H1 (cell line): Measurements from ENCODE around the gene EIPR1. TPM values are rescaled to one million over a fixed set of nuclear protein-coding genes. Genes with fewer than 3 reads are reported as not detected.

Experiments used
- CTCF ChIA-PET: fragments of 300-600 bp; sonication (Branson Sonifier 250); formaldehyde crosslinking; loops from one replicate; lab custom pipeline; 2021; ENCODE audit not compliant: partially characterized antibody; lab: Charles Lee
- POLR2A ChIA-PET: fragments of 300-600 bp; sonication (Branson Sonifier 250); formaldehyde crosslinking; loops from one replicate; lab custom pipeline; 2021; ENCODE audit warnings: inconsistent platforms; ENCODE audit not compliant: partially characterized antibody; lab: Charles Lee
- DNase-seq, 2 experiments: peaks; one replicate each; pipeline versions ENCODE4 v3.0.0 to v3.0.0-alpha.2; 2010 to 2022; ENCODE audit warnings: low spot score in 2 of 2, low read depth in 1 of 2, mixed read lengths in 1 of 2
- FAIRE-seq: peaks from 2 replicates; lab custom pipeline; 2011; peaks lifted over from hg19 to GRCh38; lab: Jason Lieb, UNC
- H2AFZ ChIP-seq: 2 replicates; pipeline ENCODE4 v1.8.1; 2012; ENCODE audit warnings: low read length, inconsistent platforms
- H2AK5ac ChIP-seq: 2 replicates; pipeline ENCODE4 v1.6.1; 2013; ENCODE audit warnings: low read depth, low read length
- H2BK120ac ChIP-seq: replicated peaks from 2 replicates; pipeline ENCODE3; 2013; ENCODE audit warnings: low read depth, low read length, inconsistent platforms
- H2BK12ac ChIP-seq: 2 replicates; pipeline ENCODE4 v1.6.1; 2013; ENCODE audit warnings: low read depth, low read length
- H2BK15ac ChIP-seq: 2 replicates; pipeline ENCODE4 v1.6.1; 2013; ENCODE audit warnings: low read length
- H2BK20ac ChIP-seq: 2 replicates; pipeline ENCODE4 v1.6.1; 2013; ENCODE audit warnings: low read length
- H2BK5ac ChIP-seq: 2 replicates; pipeline ENCODE4 v1.6.1; 2013; ENCODE audit warnings: low read depth, low read length
- H3K14ac ChIP-seq: 2 replicates; pipeline ENCODE4 v1.6.1; 2013; ENCODE audit warnings: inconsistent platforms; ENCODE audit not compliant: insufficient read length
- H3K18ac ChIP-seq: 2 replicates; pipeline ENCODE4 v1.6.1; 2013; ENCODE audit warnings: low read length; ENCODE audit errors: extremely low read depth
- H3K23ac ChIP-seq: 2 replicates; pipeline ENCODE4 v1.6.1; 2013; ENCODE audit warnings: inconsistent platforms; ENCODE audit not compliant: insufficient read length
- H3K23me2 ChIP-seq: 2 replicates; pipeline ENCODE4 v1.6.1; 2013; ENCODE audit warnings: low read depth, low read length
- H3K27ac ChIP-seq: 2 replicates; pipeline ENCODE4 v1.6.1; 2011; ENCODE audit warnings: low read depth, low read length, inconsistent platforms
- H3K27me3 ChIP-seq, 4 experiments: replicated peaks in 1 of 4; 1 replicate in 1 of 4; 2 replicates in 3 of 4; pipeline versions ENCODE4 v1.6.1 to v1.8.1; 2011 to 2013; ENCODE audit warnings: low read length in 3 of 4, mild to moderate bottlenecking in 3 of 4, inconsistent platforms in 2 of 4, mixed read lengths in 2 of 4, moderate library complexity in 1 of 4; ENCODE audit not compliant: control insufficient read depth in 3 of 4, insufficient read depth in 3 of 4; ENCODE audit errors: extremely low read depth in 1 of 4
- H3K36me3 ChIP-seq, 4 experiments: 2 replicates each; pipeline versions ENCODE4 v1.6.1 to v1.8.1; 2011 to 2013; ENCODE audit warnings: mild to moderate bottlenecking in 4 of 4, low read length in 3 of 4, moderate library complexity in 2 of 4, control low read depth in 1 of 4, inconsistent platforms in 1 of 4; ENCODE audit not compliant: insufficient read depth in 4 of 4, control insufficient read depth in 2 of 4
- H3K4ac ChIP-seq: replicated peaks from 2 replicates; pipeline ENCODE3; 2013; ENCODE audit warnings: low read length, low read depth, mixed read lengths, inconsistent platforms; ENCODE audit not compliant: insufficient read length
- H3K4me1 ChIP-seq, 4 experiments: replicated peaks in 1 of 4; 1 replicate in 1 of 4; 2 replicates in 3 of 4; pipeline versions ENCODE4 v1.6.1 to v1.8.1; 2011 to 2013; ENCODE audit warnings: low read length in 3 of 4, inconsistent platforms in 2 of 4, mixed read lengths in 1 of 4; ENCODE audit not compliant: insufficient read depth in 4 of 4, control insufficient read depth in 3 of 4
- H3K4me2 ChIP-seq, 2 experiments: 2 replicates each; pipeline versions ENCODE4 v1.6.1 to v1.8.1; 2011 to 2013; ENCODE audit warnings: low read depth in 2 of 2, low read length in 2 of 2, control low read depth in 1 of 2, inconsistent platforms in 1 of 2, mild to moderate bottlenecking in 1 of 2; ENCODE audit not compliant: insufficient read depth in 1 of 2
- H3K4me3 ChIP-seq, 4 experiments: fragments of 200-600, 300-600 bp in 1 of 4; sonication (generic), shearing (Covaris generic), sonication (Bioruptor Twin) in 1 of 4; 2 replicates each; pipeline versions ENCODE4 v1.5.1 to v1.8.1; 2011 to 2016; ENCODE audit warnings: low read length in 4 of 4, low read depth in 3 of 4, control low read depth in 2 of 4, inconsistent platforms in 2 of 4, mild to moderate bottlenecking in 2 of 4, mixed read lengths in 1 of 4, moderate library complexity in 1 of 4; ENCODE audit not compliant: insufficient read depth in 2 of 4; ENCODE audit errors: extremely low read depth in 1 of 4
- H3K56ac ChIP-seq: replicated peaks from 2 replicates; pipeline ENCODE3; 2013; ENCODE audit warnings: low read depth, mild to moderate bottlenecking, mixed read lengths, low read length, inconsistent platforms; ENCODE audit not compliant: insufficient read length
- H3K79me1 ChIP-seq: 2 replicates; pipeline ENCODE4 v1.6.1; 2013; ENCODE audit warnings: low read depth, low read length, control low read depth
- H3K79me2 ChIP-seq, 2 experiments: 2 replicates each; pipeline versions ENCODE4 v1.6.1 to v1.8.1; 2012 to 2013; ENCODE audit warnings: low read length in 2 of 2, mild to moderate bottlenecking in 2 of 2, inconsistent platforms in 1 of 2; ENCODE audit not compliant: insufficient read depth in 2 of 2, control insufficient read depth in 1 of 2
- H3K9ac ChIP-seq, 4 experiments: replicated peaks in 1 of 4; 1 replicate in 1 of 4; 2 replicates in 3 of 4; pipeline versions ENCODE4 v1.6.1 to v1.8.1; 2011 to 2013; ENCODE audit warnings: low read depth in 3 of 4, low read length in 3 of 4, control low read depth in 2 of 4, mild to moderate bottlenecking in 2 of 4, moderate library complexity in 2 of 4, inconsistent platforms in 1 of 4; ENCODE audit errors: extremely low read depth in 1 of 4
- H3K9me3 ChIP-seq, 2 experiments: 2 replicates each; pipeline versions ENCODE4 v1.6.1 to v1.8.1; 2012 to 2013; ENCODE audit warnings: mild to moderate bottlenecking in 2 of 2, moderate library complexity in 2 of 2, control low read depth in 1 of 2, inconsistent platforms in 1 of 2, low read depth in 1 of 2, low read length in 1 of 2, mixed read lengths in 1 of 2; ENCODE audit not compliant: insufficient read depth in 2 of 2
- H4K20me1 ChIP-seq, 2 experiments: replicated peaks in 1 of 2; 2 replicates each; pipeline versions ENCODE3 to v1.8.1; 2011 to 2013; ENCODE audit warnings: inconsistent platforms in 2 of 2, low read length in 2 of 2, mild to moderate bottlenecking in 1 of 2; ENCODE audit not compliant: insufficient read depth in 2 of 2, control insufficient read depth in 1 of 2
- H4K5ac ChIP-seq: 2 replicates; pipeline ENCODE4 v1.6.1; 2013; ENCODE audit warnings: low read length, low read depth, mixed read lengths, inconsistent platforms; ENCODE audit not compliant: insufficient read length
- H4K8ac ChIP-seq: 2 replicates; pipeline ENCODE4 v1.8.0; 2013; ENCODE audit warnings: mild to moderate bottlenecking, moderate library complexity, low read length, inconsistent platforms; ENCODE audit not compliant: insufficient read depth; ENCODE audit errors: extremely low read depth
- H4K91ac ChIP-seq: replicated peaks from 2 replicates; pipeline ENCODE3; 2013; ENCODE audit warnings: low read length, mixed read lengths, inconsistent platforms; ENCODE audit not compliant: insufficient read length
- CEBPB ChIP-seq: IDR thresholded peaks from 2 replicates; pipeline ENCODE4 v1.6.1; 2012; ENCODE audit warnings: low read depth, low read length
- CHD1 ChIP-seq: IDR thresholded peaks from 2 replicates; pipeline ENCODE4 v1.6.1; 2012; ENCODE audit warnings: low read depth, low read length, improper control_type of control experiment
- CHD2 ChIP-seq: IDR thresholded peaks from 2 replicates; pipeline ENCODE4 v1.6.1; 2012; ENCODE audit warnings: low read length, improper control_type of control experiment
- EP300 ChIP-seq, 2 experiments: IDR thresholded peaks; 1 replicate in 1 of 2; 2 replicates in 1 of 2; pipeline ENCODE4 v1.6.1; 2011 to 2012; ENCODE audit warnings: low read depth in 2 of 2, low read length in 2 of 2, mild to moderate bottlenecking in 2 of 2, borderline replicate concordance in 1 of 2, inconsistent platforms in 1 of 2, moderate library complexity in 1 of 2
- GABPA ChIP-seq: IDR thresholded peaks from 2 replicates; pipeline ENCODE4 v1.6.1; 2011; ENCODE audit warnings: mild to moderate bottlenecking, low read length, moderate library complexity, borderline replicate concordance; ENCODE audit not compliant: insufficient read depth
- NRF1 ChIP-seq: IDR thresholded peaks from 2 replicates; pipeline ENCODE4 v1.6.1; 2011; ENCODE audit warnings: mild to moderate bottlenecking, low read depth, low read length, improper control_type of control experiment
- PHF8 ChIP-seq: fragments of 200-600 bp; sonication (generic); conservative IDR thresholded peaks from 2 replicates; pipeline ENCODE4 v1.7.1; 2012; ENCODE audit warnings: low read depth, mild to moderate bottlenecking, inconsistent platforms, low read length, moderate library complexity
- RXRA ChIP-seq: IDR thresholded peaks from 2 replicates; pipeline ENCODE4 v1.6.1; 2011; ENCODE audit warnings: low read depth, mild to moderate bottlenecking, low read length, moderate library complexity; ENCODE audit not compliant: insufficient read depth
- SIRT6 ChIP-seq: IDR thresholded peaks from one replicate; pipeline ENCODE4 v1.7.1; 2012; ENCODE audit warnings: low read length, inconsistent platforms
- SIX5 ChIP-seq: IDR thresholded peaks from 2 replicates; pipeline ENCODE4 v1.6.1; 2011; ENCODE audit warnings: mild to moderate bottlenecking, low read depth, low read length
- SP1 ChIP-seq: IDR thresholded peaks from 2 replicates; pipeline ENCODE4 v1.6.1; 2011; ENCODE audit warnings: low read depth, low read length
- SP4 ChIP-seq: IDR thresholded peaks from 2 replicates; pipeline ENCODE4 v1.6.1; 2012; ENCODE audit warnings: low read length, inconsistent platforms
- TBP ChIP-seq: IDR thresholded peaks from 2 replicates; pipeline ENCODE4 v1.6.1; 2011; ENCODE audit warnings: low read depth, low read length, improper control_type of control experiment
- TCF12 ChIP-seq: IDR thresholded peaks from 2 replicates; pipeline ENCODE4 v1.6.1; 2011; ENCODE audit warnings: low read depth, mild to moderate bottlenecking, low read length
- TEAD4 ChIP-seq: IDR thresholded peaks from 2 replicates; pipeline ENCODE4 v1.6.1; 2012; ENCODE audit warnings: low read depth, low read length, inconsistent platforms, mixed read lengths
- YY1 ChIP-seq: IDR thresholded peaks from 2 replicates; pipeline ENCODE4 v1.6.1; 2011; ENCODE audit warnings: low read depth, mild to moderate bottlenecking, low read length
- WGBS, 2 experiments: shearing (Covaris generic) in 1 of 2; methylation state at CpG; one replicate each; pipeline versions ENCODE4 v1.1.6 to v1.1.7; 2013 to 2015; ENCODE audit warnings: low lambda C conversion rate in 2 of 2, mixed read lengths in 2 of 2, inconsistent platforms in 1 of 2, low coverage in 1 of 2, missing lambda C conversion rate in 1 of 2; ENCODE audit not compliant: insufficient replicate concordance in 2 of 2, insufficient coverage in 1 of 2, insufficient read length in 1 of 2; ENCODE audit errors: extremely low coverage in 1 of 2, missing lambda C conversion rate in 1 of 2; 5-methylcytosine and 5-hydroxymethylcytosine counted together
- polyA plus RNA-seq, 7 experiments: library from polyadenylated mRNA; depleted of rRNA in 3 of 7; stranded (reverse) in 5 of 7; unstranded in 2 of 7; fragments of >200 nt in 5 of 7; fragments of 200-250 nt in 2 of 7; gene quantifications; 1 replicate in 5 of 7; 2 replicates in 1 of 7; 4 replicates in 1 of 7; pipeline versions ENCODE4 v1.2.1 to v1.2.3, GENCODE V29; 2011 to 2013; ENCODE audit warnings: missing spikeins in 2 of 7, mixed read lengths in 2 of 7
- total RNA-seq: library from RNA; stranded (reverse); fragmentation: NEBNext Ultra II Directional; extraction: Animal tissue kit (Norgen Biotek cat#: 25700); gene quantifications from 2 replicates; pipeline ENCODE4 v1.2.1, GENCODE V29; 2021

The EIPR1 gene
- total and polyA plus RNA-seq, 2 of the 8 experiments (the other 6 are each of a cell fraction or from before 2014, with no cell fraction given), result 26.3 to 56.4 TPM

DNA sequence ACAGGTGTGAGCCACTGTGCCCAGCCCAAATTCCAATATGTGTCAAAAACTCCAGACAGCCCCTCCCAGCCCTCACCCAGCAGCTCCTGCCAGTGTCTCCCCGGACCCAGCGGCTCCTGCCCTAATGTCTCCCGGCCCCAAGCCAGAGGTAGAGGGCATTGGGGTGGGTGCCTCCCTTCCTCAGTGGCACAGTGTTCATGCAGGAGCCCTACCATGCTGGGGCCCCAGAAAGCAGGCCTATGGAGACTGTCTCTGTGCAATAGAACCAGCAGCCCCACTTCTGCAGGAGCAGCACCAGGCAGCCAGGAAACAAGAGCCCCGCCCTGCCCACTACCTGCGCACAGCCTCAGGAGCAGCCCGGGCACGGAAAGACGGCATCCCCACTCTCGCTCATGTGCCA lies 70.4 kb downstream of the EIPR1 start:
- no peak overlapping the region for H4K8ac ChIP-seq
- no peak overlapping the region for H3K4me2 ChIP-seq
- H4K5ac ChIP-seq, result no peak overlapping the region
- H3K56ac ChIP-seq, result no peak overlapping the region
- no peak overlapping the region for H4K91ac ChIP-seq
- no peaks in the 10 kb centered on the region; the same call in 1 of the 2 replicates for H3K79me1 ChIP-seq
- H3K79me2 ChIP-seq, result peaks cover 0 to 3% of the 10 kb centered on the region in 2 experiments; a peak in 1 of 4 replicates
- no peak overlapping the region for H2AFZ ChIP-seq
- no peak overlapping the region for H3K27ac ChIP-seq
- POLR2A ChIA-PET, result interaction anchor here (1.4 kb wide), 1 partner anchor 8 kb away, joined by 3 read pairs; no protein-coding TSS in a partner anchor
- no peak for FAIRE-seq
- 96% methylated on average over 9 of the region's 9 CpGs; no CpG with 5 or more reads in 1 of the 2 experiments for WGBS, 2 experiments
- H3K36me3 ChIP-seq, result no peaks in the 10 kb centered on the region
- H3K27me3 ChIP-seq, result no peaks in the 10 kb centered on the region
- no peak overlapping the region for H3K4ac ChIP-seq
- H3K23ac ChIP-seq, result no peak overlapping the region
- peaks cover under 1 to 2% of the 10 kb centered on the region in 2 experiments for H4K20me1 ChIP-seq
- 0 out of 2 replicates have a peak overlapping the region, but pooled peaks have one; percentile 27 for H2BK12ac ChIP-seq
- no peaks in the 10 kb centered on the region for H3K23me2 ChIP-seq
- H2BK20ac ChIP-seq, result no peak overlapping the region
- H3K14ac ChIP-seq, result no peak overlapping the region
- H3K18ac ChIP-seq, result no peak overlapping the region
- peaks cover 3 to 10% (median 8%) of the 10 kb centered on the region in 4 experiments for H3K4me1 ChIP-seq
- H2AK5ac ChIP-seq, result no peak overlapping the region
- no peak overlapping the region for H2BK15ac ChIP-seq
- CTCF ChIA-PET, result interaction anchor here (1.4 kb wide), 1 partner anchor 138 kb away, joined by 3 read pairs; no protein-coding TSS in a partner anchor
- H2BK120ac ChIP-seq, result no peak overlapping the region
- no peaks in the 10 kb centered on the region for H3K9me3 ChIP-seq
- H2BK5ac ChIP-seq, result no peak overlapping the region
- H3K9ac ChIP-seq, result no peak overlapping the region
- no peak for DNase-seq
- no peak overlapping the region for H3K4me3 ChIP-seq
- no peak for TF ChIP-seq TEAD4
- TF ChIP-seq CHD1, result no peak
- no peak for TF ChIP-seq SP4
- TF ChIP-seq SIRT6, result no peak
- TF ChIP-seq CEBPB, result no peak
- TF ChIP-seq EP300 (IDR thresholded peaks at IDR 0.05; ENCODE audit: borderline replicate concordance in 1 of 2, low read depth in 2 of 2, low read length in 2 of 2), result no peak
- no peak for TF ChIP-seq PHF8
- TF ChIP-seq CHD2, result no peak
- TF ChIP-seq RXRA, result no peak
- TF ChIP-seq GABPA, result no peak
- no peak for TF ChIP-seq TBP
- no peak for TF ChIP-seq SP1
- TF ChIP-seq SIX5, result no peak
- no peak for TF ChIP-seq TCF12
- TF ChIP-seq YY1, result no peak
- TF ChIP-seq NRF1, result no peak
